HepG2 (cell line): Measurements from ENCODE around the gene DBN1. TPM values are rescaled to one million over a fixed set of nuclear protein-coding genes. Genes with fewer than 3 reads are reported as not detected.
A peak's percentile ranks its signal among the peaks of the same experiment; 100 is the strongest.

Experiments
- ARNT ChIP-seq: fragments of 450-650 bp; IDR thresholded peaks from 2 replicates; pipeline ENCODE4 v1.6.1; 2017
- ARNTL ChIP-seq: sonication (generic); formaldehyde crosslinking; IDR thresholded peaks from 2 replicates; pipeline ENCODE4 v1.4.0; 2020; ENCODE audit warnings: mild to moderate bottlenecking, missing genetic modification reagents
- BORCS8-MEF2B ChIP-seq: sonication (generic); formaldehyde crosslinking; IDR thresholded peaks from 2 replicates; pipeline ENCODE4 v1.8.0; 2022; ENCODE audit warnings: mild to moderate bottlenecking, missing genetic modification reagents
- CENPT ChIP-seq: sonication (generic); formaldehyde crosslinking; IDR thresholded peaks from 2 replicates; pipeline ENCODE4 v1.8.0; 2022; ENCODE audit warnings: low read depth, mild to moderate bottlenecking, moderate library complexity, missing genetic modification reagents
- EED ChIP-seq: sonication (generic); formaldehyde crosslinking; IDR thresholded peaks from 2 replicates; pipeline ENCODE4 v1.5.0; 2020; ENCODE audit warnings: mild to moderate bottlenecking, missing genetic modification reagents
- GTF2F1 ChIP-seq: fragments of 150-350 bp; IDR thresholded peaks from 2 replicates; pipeline ENCODE4 v1.6.1; 2014; ENCODE audit warnings: low read length
- IRF1 ChIP-seq: sonication (generic); formaldehyde crosslinking; IDR thresholded peaks from 2 replicates; pipeline ENCODE4 v1.4.0; 2020; ENCODE audit warnings: low read depth, mild to moderate bottlenecking, missing genetic modification reagents
- ISL2 ChIP-seq: sonication (generic); formaldehyde crosslinking; IDR thresholded peaks from 2 replicates; pipeline ENCODE4 v1.5.0; 2020; ENCODE audit warnings: missing genetic modification reagents
- MIXL1 ChIP-seq: IDR thresholded peaks from 2 replicates; pipeline ENCODE4 v1.6.1; 2016
- MZF1 ChIP-seq: sonication (generic); formaldehyde crosslinking; IDR thresholded peaks from 2 replicates; pipeline ENCODE4 v1.8.1; 2023; ENCODE audit warnings: mild to moderate bottlenecking, missing genetic modification reagents, borderline replicate concordance
- NFATC3 ChIP-seq: sonication (generic); formaldehyde crosslinking; IDR thresholded peaks from 2 replicates; pipeline ENCODE4 v1.5.1; 2020; ENCODE audit warnings: mild to moderate bottlenecking, missing genetic modification reagents
- STAG1 ChIP-seq: sonication (generic); formaldehyde crosslinking; IDR thresholded peaks from 2 replicates; pipeline ENCODE4 v1.4.0; 2020; ENCODE audit warnings: missing genetic modification reagents
- TBX2 ChIP-seq: sonication (generic); formaldehyde crosslinking; IDR thresholded peaks from 2 replicates; pipeline ENCODE4 v1.5.0; 2020; ENCODE audit warnings: missing genetic modification reagents, mild to moderate bottlenecking, borderline replicate concordance
- ZBTB38 ChIP-seq: sonication (generic); formaldehyde crosslinking; IDR thresholded peaks from 2 replicates; pipeline ENCODE4 v1.5.1; 2020; ENCODE audit warnings: mild to moderate bottlenecking, missing genetic modification reagents
- ZFX ChIP-seq: sonication (generic); formaldehyde crosslinking; IDR thresholded peaks from 2 replicates; pipeline ENCODE4 v1.4.0; 2020; ENCODE audit warnings: mild to moderate bottlenecking, low read depth, missing genetic modification reagents, moderate library complexity
- ZNF317 ChIP-seq: sonication (generic); formaldehyde crosslinking; IDR thresholded peaks from 2 replicates; pipeline ENCODE4 v1.5.0; 2020; ENCODE audit warnings: mild to moderate bottlenecking, missing genetic modification reagents
- ZNF451 ChIP-seq: sonication (generic); formaldehyde crosslinking; IDR thresholded peaks from 2 replicates; pipeline ENCODE4 v1.5.0; 2020; ENCODE audit warnings: mild to moderate bottlenecking, missing genetic modification reagents
- ZNF737 ChIP-seq: sonication (generic); formaldehyde crosslinking; IDR thresholded peaks from 2 replicates; pipeline ENCODE4 v1.5.0; 2020; ENCODE audit warnings: missing genetic modification reagents, mild to moderate bottlenecking, borderline replicate concordance
- ZNF788 ChIP-seq: sonication (generic); formaldehyde crosslinking; IDR thresholded peaks from 2 replicates; pipeline ENCODE4 v1.5.0; 2020; ENCODE audit warnings: mild to moderate bottlenecking, missing genetic modification reagents, borderline replicate concordance
- polyA plus RNA-seq, 8 experiments: library from polyadenylated mRNA; depleted of rRNA in 3 of 8; stranded (reverse) in 7 of 8; unstranded in 1 of 8; fragments of >200 nt; fragmentation: Illumina TruSeq in 4 of 8; extraction: Trizol in 4 of 8; gene quantifications; 2 replicates each; pipeline versions ENCODE4 v1.2.1 to v1.2.3, GENCODE V29; 2011 to 2016; ENCODE audit warnings: low read depth in 4 of 8, missing spikeins in 1 of 8, mixed read lengths in 1 of 8; ENCODE audit not compliant: insufficient read depth in 1 of 8
- total RNA-seq, 5 experiments: library from RNA; depleted of rRNA; stranded (reverse); fragments of >200 nt; fragmentation: Illumina TruSeq; extraction: Trizol; gene quantifications; 2 replicates each; pipeline ENCODE4 v1.2.3, GENCODE V29; 2016; ENCODE audit warnings: low read depth in 1 of 5
- TF ChIP-seq, protein P1 (sequence below): sonication (generic); formaldehyde crosslinking; IDR thresholded peaks from one replicate; pipeline ENCODE4 v1.5.1; 2020; ENCODE audit warnings: mild to moderate bottlenecking, missing genetic modification reagents; ENCODE audit errors: not compliant biosample characterization
- TF ChIP-seq, protein P2 (sequence below): IDR thresholded peaks from 2 replicates; pipeline ENCODE4 v1.6.1; 2016; ENCODE audit warnings: low read depth

The DBN1 gene
- total and polyA plus RNA-seq, 2 of the 13 experiments (the other 11 are each of a cell fraction or from before 2014, with no cell fraction given), result 27.0 to 37.3 TPM

- TF ChIP-seq, protein P1, sequence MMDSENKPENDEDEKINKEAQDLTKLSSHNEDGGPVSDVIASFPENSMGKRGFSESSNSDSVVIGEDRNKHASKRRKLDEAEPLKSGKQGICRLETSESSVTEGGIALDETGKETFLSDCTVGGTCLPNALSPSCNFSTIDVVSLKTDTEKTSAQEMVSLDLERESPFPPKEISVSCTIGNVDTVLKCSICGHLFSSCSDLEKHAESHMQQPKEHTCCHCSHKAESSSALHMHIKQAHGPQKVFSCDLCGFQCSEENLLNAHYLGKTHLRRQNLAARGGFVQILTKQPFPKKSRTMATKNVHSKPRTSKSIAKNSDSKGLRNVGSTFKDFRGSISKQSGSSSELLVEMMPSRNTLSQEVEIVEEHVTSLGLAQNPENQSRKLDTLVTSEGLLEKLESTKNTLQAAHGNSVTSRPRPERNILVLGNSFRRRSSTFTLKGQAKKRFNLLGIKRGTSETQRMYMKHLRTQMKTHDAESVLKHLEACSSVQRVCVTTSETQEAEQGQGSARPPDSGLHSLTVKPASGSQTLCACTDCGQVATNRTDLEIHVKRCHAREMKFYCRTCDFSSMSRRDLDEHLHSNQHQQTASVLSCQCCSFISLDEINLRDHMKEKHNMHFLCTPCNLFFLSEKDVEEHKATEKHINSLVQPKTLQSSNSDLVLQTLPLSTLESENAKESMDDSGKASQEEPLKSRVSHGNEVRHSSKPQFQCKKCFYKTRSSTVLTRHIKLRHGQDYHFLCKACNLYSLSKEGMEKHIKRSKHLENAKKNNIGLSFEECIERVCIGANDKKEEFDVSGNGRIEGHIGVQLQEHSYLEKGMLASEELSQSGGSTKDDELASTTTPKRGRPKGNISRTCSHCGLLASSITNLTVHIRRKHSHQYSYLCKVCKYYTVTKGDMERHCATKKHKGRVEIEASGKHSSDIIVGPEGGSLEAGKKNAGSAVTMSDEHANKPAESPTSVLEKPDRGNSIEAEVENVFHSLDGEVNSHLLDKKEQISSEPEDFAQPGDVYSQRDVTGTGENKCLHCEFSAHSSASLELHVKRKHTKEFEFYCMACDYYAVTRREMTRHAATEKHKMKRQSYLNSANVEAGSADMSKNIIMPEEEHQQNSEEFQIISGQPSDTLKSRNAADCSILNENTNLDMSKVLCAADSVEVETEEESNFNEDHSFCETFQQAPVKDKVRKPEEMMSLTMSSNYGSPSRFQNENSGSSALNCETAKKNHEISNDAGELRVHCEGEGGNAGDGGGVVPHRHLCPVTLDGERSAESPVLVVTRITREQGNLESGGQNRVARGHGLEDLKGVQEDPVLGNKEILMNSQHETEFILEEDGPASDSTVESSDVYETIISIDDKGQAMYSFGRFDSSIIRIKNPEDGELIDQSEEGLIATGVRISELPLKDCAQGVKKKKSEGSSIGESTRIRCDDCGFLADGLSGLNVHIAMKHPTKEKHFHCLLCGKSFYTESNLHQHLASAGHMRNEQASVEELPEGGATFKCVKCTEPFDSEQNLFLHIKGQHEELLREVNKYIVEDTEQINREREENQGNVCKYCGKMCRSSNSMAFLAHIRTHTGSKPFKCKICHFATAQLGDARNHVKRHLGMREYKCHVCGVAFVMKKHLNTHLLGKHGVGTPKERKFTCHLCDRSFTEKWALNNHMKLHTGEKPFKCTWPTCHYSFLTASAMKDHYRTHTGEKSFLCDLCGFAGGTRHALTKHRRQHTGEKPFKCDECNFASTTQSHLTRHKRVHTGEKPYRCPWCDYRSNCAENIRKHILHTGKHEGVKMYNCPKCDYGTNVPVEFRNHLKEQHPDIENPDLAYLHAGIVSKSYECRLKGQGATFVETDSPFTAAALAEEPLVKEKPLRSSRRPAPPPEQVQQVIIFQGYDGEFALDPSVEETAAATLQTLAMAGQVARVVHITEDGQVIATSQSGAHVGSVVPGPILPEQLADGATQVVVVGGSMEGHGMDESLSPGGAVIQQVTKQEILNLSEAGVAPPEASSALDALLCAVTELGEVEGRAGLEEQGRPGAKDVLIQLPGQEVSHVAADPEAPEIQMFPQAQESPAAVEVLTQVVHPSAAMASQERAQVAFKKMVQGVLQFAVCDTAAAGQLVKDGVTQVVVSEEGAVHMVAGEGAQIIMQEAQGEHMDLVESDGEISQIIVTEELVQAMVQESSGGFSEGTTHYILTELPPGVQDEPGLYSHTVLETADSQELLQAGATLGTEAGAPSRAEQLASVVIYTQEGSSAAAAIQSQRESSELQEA (CRISPR knock-in tag), result peak; percentile 82
- no peak for TF ChIP-seq NFATC3 (CRISPR knock-in tag)
- TF ChIP-seq ZNF451 (CRISPR knock-in tag), result peak; percentile 88; the same call in 1 of the 2 replicates
- TF ChIP-seq IRF1 (CRISPR knock-in tag), result no peak
- TF ChIP-seq ISL2 (CRISPR knock-in tag), result peak; percentile 47; the same call in 1 of the 2 replicates
- 0 out of 2 replicates have a peak, but pooled peaks have one; percentile 30 for TF ChIP-seq MIXL1 (CRISPR knock-in tag)
- peak; percentile 67 for TF ChIP-seq ZNF317 (CRISPR knock-in tag)
- peak; percentile 51 for TF ChIP-seq EED (CRISPR knock-in tag)
- TF ChIP-seq TBX2 (CRISPR knock-in tag), result no peak; the same call in none of the 2 replicates
- peak; percentile 12; the same call in 1 of the 2 replicates for TF ChIP-seq CENPT (CRISPR knock-in tag)
- no peak for TF ChIP-seq MZF1 (CRISPR knock-in tag)
- TF ChIP-seq ZBTB38 (CRISPR knock-in tag), result peak; percentile 60; the same call in 1 of the 2 replicates
- TF ChIP-seq ZFX (CRISPR knock-in tag), result peak; percentile 87
- no peak for TF ChIP-seq GTF2F1
- TF ChIP-seq BORCS8-MEF2B (CRISPR knock-in tag), result 0 out of 2 replicates have a peak, but pooled peaks have one; percentile 49
- no peak for TF ChIP-seq ARNT
- TF ChIP-seq ZNF788 (CRISPR knock-in tag), result peak; percentile 35
- TF ChIP-seq ARNTL (CRISPR knock-in tag), result peak; percentile 47; the same call in 1 of the 2 replicates
- peak; percentile 47 for TF ChIP-seq STAG1 (CRISPR knock-in tag)
- TF ChIP-seq ZNF737, result no peak
- TF ChIP-seq, protein P2, sequence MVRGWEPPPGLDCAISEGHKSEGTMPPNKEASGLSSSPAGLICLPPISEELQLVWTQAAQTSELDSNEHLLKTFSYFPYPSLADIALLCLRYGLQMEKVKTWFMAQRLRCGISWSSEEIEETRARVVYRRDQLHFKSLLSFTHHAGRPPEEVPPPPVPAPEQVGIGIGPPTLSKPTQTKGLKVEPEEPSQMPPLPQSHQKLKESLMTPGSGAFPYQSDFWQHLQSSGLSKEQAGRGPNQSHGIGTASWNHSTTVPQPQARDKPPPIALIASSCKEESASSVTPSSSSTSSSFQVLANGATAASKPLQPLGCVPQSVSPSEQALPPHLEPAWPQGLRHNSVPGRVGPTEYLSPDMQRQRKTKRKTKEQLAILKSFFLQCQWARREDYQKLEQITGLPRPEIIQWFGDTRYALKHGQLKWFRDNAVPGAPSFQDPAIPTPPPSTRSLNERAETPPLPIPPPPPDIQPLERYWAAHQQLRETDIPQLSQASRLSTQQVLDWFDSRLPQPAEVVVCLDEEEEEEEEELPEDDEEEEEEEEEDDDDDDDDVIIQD, result no peak
Observed at GRCh38 chr5:177455036-177455660, 18.3 kb downstream of the DBN1 start (continued).
